ENCODE results near the gene PRKN.

PRKN gene

GRCh38 chr6:162727322-162728182 is at the start of gene PRKN, which contains the start of gene PACRG:
Gene PRKN, minus strand, starts transcription at chr6:162727766.
Gene PACRG, plus strand, starts transcription at chr6:162727974.
- Mint-ChIP-seq H3K27me3 (ENCODE audit: low read depth, poor library complexity) (peaks cover 3% of the 10 kb centered on the region), H3K4me1 (peaks cover 45% of the 10 kb centered on the region), H3K9me3 (no peaks in the 10 kb centered on the region), H3K27ac (peak within 1 kb of the TSS; percentile 95), H3K4me3 (peak within 1 kb of the TSS; percentile 90), H3K36me3 (ENCODE audit: low read depth) (no peaks in the 10 kb centered on the region)
- TF ChIP-seq, protein P1, sequence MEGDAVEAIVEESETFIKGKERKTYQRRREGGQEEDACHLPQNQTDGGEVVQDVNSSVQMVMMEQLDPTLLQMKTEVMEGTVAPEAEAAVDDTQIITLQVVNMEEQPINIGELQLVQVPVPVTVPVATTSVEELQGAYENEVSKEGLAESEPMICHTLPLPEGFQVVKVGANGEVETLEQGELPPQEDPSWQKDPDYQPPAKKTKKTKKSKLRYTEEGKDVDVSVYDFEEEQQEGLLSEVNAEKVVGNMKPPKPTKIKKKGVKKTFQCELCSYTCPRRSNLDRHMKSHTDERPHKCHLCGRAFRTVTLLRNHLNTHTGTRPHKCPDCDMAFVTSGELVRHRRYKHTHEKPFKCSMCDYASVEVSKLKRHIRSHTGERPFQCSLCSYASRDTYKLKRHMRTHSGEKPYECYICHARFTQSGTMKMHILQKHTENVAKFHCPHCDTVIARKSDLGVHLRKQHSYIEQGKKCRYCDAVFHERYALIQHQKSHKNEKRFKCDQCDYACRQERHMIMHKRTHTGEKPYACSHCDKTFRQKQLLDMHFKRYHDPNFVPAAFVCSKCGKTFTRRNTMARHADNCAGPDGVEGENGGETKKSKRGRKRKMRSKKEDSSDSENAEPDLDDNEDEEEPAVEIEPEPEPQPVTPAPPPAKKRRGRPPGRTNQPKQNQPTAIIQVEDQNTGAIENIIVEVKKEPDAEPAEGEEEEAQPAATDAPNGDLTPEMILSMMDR (IDR thresholded peaks at IDR 0.05) = no peak
- peak; percentile 100 for DNase-seq

- Mint-ChIP-seq H3K36me3 (ENCODE audit: low read depth) (peaks cover 21% of the 10 kb centered on the region), H3K27me3 (ENCODE audit: low read depth, poor library complexity) (peaks cover 3% of the 10 kb centered on the region), H3K27ac (no peak overlapping the region), H3K4me1 (peaks cover 26% of the 10 kb centered on the region), H3K4me3 (no peak overlapping the region), H3K9me3 (peaks cover 41% of the 10 kb centered on the region)
- DNase-seq = no peak
- TF ChIP-seq, protein P1 (IDR thresholded peaks at IDR 0.05) = no peak
Observed at GRCh38 chr6:162777091-162777490, 49.5 kb upstream of the PRKN start.

GRCh38 chr6:162773996-162774395 is 46.4 kb upstream of the PRKN start:
- Mint-ChIP-seq H3K36me3 (ENCODE audit: low read depth) (peaks cover 17% of the 10 kb centered on the region), H3K4me3 (no peak overlapping the region), H3K4me1 (peaks cover 37% of the 10 kb centered on the region), H3K9me3 (peaks cover 20% of the 10 kb centered on the region), H3K27me3 (ENCODE audit: low read depth, poor library complexity) (peaks cover 3% of the 10 kb centered on the region), H3K27ac (no peak overlapping the region)
- no peak for DNase-seq
- TF ChIP-seq, protein P1 (IDR thresholded peaks at IDR 0.05) = no peak

DNA sequence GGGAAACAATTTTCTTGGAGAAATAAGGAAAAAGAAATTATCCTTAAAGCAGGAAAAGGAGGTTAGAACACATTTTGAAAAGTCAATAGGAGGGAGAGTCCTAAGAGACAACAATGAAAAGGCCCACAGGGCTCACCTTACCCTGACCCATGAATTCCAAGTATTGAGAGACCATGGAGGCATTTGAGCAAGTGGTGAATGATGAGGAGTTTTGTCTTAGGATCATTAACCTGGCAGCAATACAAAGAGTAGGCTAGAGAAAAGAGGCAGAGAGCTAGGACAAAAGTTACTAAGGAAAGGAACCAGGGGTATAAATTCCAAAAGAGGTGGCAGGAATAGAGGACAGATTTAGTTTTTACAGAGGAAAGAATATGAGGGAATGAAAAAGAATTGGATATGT is 44.9 kb upstream of the PRKN start:
- no peak for DNase-seq
- H3K4me1 Mint-ChIP-seq = peaks cover 37% of the 10 kb centered on the region
- TF ChIP-seq, protein P1 (IDR thresholded peaks at IDR 0.05) = no peak
- H3K27ac Mint-ChIP-seq = peak overlapping the region; percentile 55
- peaks cover 28% of the 10 kb centered on the region for H3K9me3 Mint-ChIP-seq
- peaks cover 3% of the 10 kb centered on the region for H3K27me3 Mint-ChIP-seq (ENCODE audit: low read depth, poor library complexity)
- peaks cover 28% of the 10 kb centered on the region for H3K36me3 Mint-ChIP-seq (ENCODE audit: low read depth)
- H3K4me3 Mint-ChIP-seq = no peak overlapping the region

DNA sequence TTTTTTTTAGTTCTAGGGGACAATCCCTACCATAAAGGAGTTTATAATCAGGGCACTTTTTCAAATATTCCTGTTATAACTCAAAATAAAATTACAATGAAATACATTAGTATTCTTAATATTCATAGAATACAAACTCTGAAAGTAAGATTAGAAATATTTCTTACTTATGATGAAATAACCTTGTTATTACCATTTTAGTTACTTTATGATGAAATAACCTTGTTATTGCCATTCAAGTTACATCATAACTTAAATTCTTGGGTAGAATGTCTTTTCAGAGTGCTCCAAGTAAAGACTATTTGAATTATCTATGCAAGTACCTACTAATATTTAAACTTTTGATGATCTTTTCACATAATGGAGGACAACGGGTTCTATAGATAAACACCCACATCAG is 43.4 kb upstream of the PRKN start:
- no peak overlapping the region for H3K27ac Mint-ChIP-seq
- no peak overlapping the region for H3K4me3 Mint-ChIP-seq
- no peak for DNase-seq
- peaks cover 35% of the 10 kb centered on the region for H3K9me3 Mint-ChIP-seq
- H3K36me3 Mint-ChIP-seq (ENCODE audit: low read depth) = peaks cover 34% of the 10 kb centered on the region
- peaks cover 37% of the 10 kb centered on the region for H3K4me1 Mint-ChIP-seq
- H3K27me3 Mint-ChIP-seq (ENCODE audit: low read depth, poor library complexity) = no peaks in the 10 kb centered on the region
- TF ChIP-seq, protein P1 (IDR thresholded peaks at IDR 0.05) = no peak

DNA sequence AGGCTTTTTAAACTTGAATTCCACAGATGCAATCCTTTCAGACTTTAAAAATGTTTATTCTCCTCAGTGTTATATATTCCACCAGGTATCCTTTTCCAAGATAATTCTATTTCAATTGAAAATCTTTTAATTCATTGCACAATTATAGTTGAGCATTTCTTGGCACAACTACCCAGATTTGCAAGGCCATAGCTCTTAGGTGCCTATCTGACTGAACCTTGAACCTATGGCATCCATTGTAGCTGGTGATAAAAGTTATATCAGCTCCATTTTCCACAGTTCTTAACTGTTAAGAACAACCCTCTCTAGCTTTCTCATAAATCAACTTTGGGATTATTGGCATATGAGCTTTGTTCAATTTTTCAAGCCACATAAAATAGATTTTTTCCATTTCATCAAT is 42.6 kb upstream of the PRKN start:
- Mint-ChIP-seq H3K27me3 (ENCODE audit: low read depth, poor library complexity) (no peaks in the 10 kb centered on the region), H3K27ac (no peak overlapping the region), H3K9me3 (peaks cover 35% of the 10 kb centered on the region), H3K4me1 (peaks cover 44% of the 10 kb centered on the region), H3K36me3 (ENCODE audit: low read depth) (peaks cover 34% of the 10 kb centered on the region), H3K4me3 (no peak overlapping the region)
- TF ChIP-seq, protein P1 (IDR thresholded peaks at IDR 0.05) = no peak
- DNase-seq = no peak

All from nephron progenitor cell (in vitro differentiated cells).